ENCODE measurements around the gene ZFP36L1.

ZFP36L1 gene

GRCh38 chr14:68748691-68749090 lies 44.2 kb downstream of the ZFP36L1 start:
- Histone ChIP-seq H3K14ac (ENCODE audit: low read length) (no peak overlapping the region), H3K27me3 (ENCODE audit: insufficient read depth, low read length) (no peaks in the 10 kb centered on the region), H3K4me2 (ENCODE audit: low read length) (no peak overlapping the region), H3K4ac (ENCODE audit: low read depth, low read length) (no peak overlapping the region), H3K18ac (ENCODE audit: low read length) (peak overlapping the region; percentile 32), H3K79me2 (ENCODE audit: control insufficient read depth, insufficient read depth, low read length, poor library complexity) (no peaks in the 10 kb centered on the region), H4K91ac (ENCODE audit: low read depth, low read length) (peak overlapping the region; percentile 83), H3K27ac (ENCODE audit: low read depth, low read length) (peak overlapping the region; percentile 36), H3K36me3 (ENCODE audit: control insufficient read depth in 1 of 2, insufficient read depth in 2 of 2, low read length in 2 of 2) (no peaks in the 10 kb centered on the region), H3K23ac (ENCODE audit: low read length) (no peak overlapping the region), H2BK120ac (ENCODE audit: insufficient read depth, low read length, poor library complexity) (no peak overlapping the region), H2BK5ac (ENCODE audit: low read depth, low read length, poor library complexity) (no peak overlapping the region), H3K4me1 (ENCODE audit: control insufficient read depth in 1 of 2, insufficient read depth in 2 of 2, low read length in 2 of 2) (peaks cover 14 to 20% of the 10 kb centered on the region in 2 experiments), H4K12ac (ENCODE audit: low read depth, low read length) (no peak overlapping the region), H2BK12ac (ENCODE audit: low read length) (no peak overlapping the region), H3K9ac (ENCODE audit: low read length) (no peak overlapping the region), H2AK5ac (ENCODE audit: low read length) (no peak overlapping the region), H3K79me1 (ENCODE audit: low read length) (peaks cover 9% of the 10 kb centered on the region), H3K4me3 (ENCODE audit: low read depth, low read length) (no peak overlapping the region), H2AFZ (ENCODE audit: insufficient read depth, low read length, poor library complexity) (no peak overlapping the region), H4K8ac (ENCODE audit: low read depth, low read length) (no peak overlapping the region), H3K9me3 (ENCODE audit: insufficient read depth, low read depth, low read length) (no peaks in the 10 kb centered on the region)
- no CpG with 5 or more reads among the region's 5 CpGs for WGBS (ENCODE audit: extremely low coverage, insufficient coverage, insufficient read length)
- peak; percentile 66 to 78 for DNase-seq

GRCh38 chr14:68748260-68748659 lies 44.6 kb downstream of the ZFP36L1 start:
- Histone ChIP-seq H3K27me3 (ENCODE audit: insufficient read depth, low read length) (no peaks in the 10 kb centered on the region), H3K9ac (ENCODE audit: low read length) (no peak overlapping the region), H2BK12ac (ENCODE audit: low read length) (peak overlapping the region; percentile 34), H3K14ac (ENCODE audit: low read length) (peak overlapping the region; percentile 36), H2BK5ac (ENCODE audit: low read depth, low read length, poor library complexity) (peak overlapping the region; percentile 34), H4K91ac (ENCODE audit: low read depth, low read length) (peak overlapping the region; percentile 83), H3K4me2 (ENCODE audit: low read length) (no peak overlapping the region), H3K18ac (ENCODE audit: low read length) (peak overlapping the region; percentile 32), H4K12ac (ENCODE audit: low read depth, low read length) (no peak overlapping the region), H3K79me1 (ENCODE audit: low read length) (peaks cover 9% of the 10 kb centered on the region), H3K4me1 (ENCODE audit: control insufficient read depth in 1 of 2, insufficient read depth in 2 of 2, low read length in 2 of 2) (peaks cover 14 to 20% of the 10 kb centered on the region in 2 experiments), H2AFZ (ENCODE audit: insufficient read depth, low read length, poor library complexity) (no peak overlapping the region), H3K4ac (ENCODE audit: low read depth, low read length) (no peak overlapping the region), H3K9me3 (ENCODE audit: insufficient read depth, low read depth, low read length) (no peaks in the 10 kb centered on the region), H3K79me2 (ENCODE audit: control insufficient read depth, insufficient read depth, low read length, poor library complexity) (no peaks in the 10 kb centered on the region), H4K8ac (ENCODE audit: low read depth, low read length) (peak overlapping the region; percentile 17), H2AK5ac (ENCODE audit: low read length) (peak overlapping the region; percentile 63), H2BK120ac (ENCODE audit: insufficient read depth, low read length, poor library complexity) (peak overlapping the region; percentile 45), H3K36me3 (ENCODE audit: control insufficient read depth in 1 of 2, insufficient read depth in 2 of 2, low read length in 2 of 2) (no peaks in the 10 kb centered on the region), H3K23ac (ENCODE audit: low read length) (no peak overlapping the region), H3K4me3 (ENCODE audit: low read depth, low read length) (no peak overlapping the region), H3K27ac (ENCODE audit: low read depth, low read length) (peak overlapping the region; percentile 59)
- no CpG with 5 or more reads among the region's 10 CpGs for WGBS (ENCODE audit: extremely low coverage, insufficient coverage, insufficient read length)
- DNase-seq: no peak

GRCh38 chr14:68747393-68747792 lies 45.5 kb downstream of the ZFP36L1 start:
- H3K36me3 ChIP-seq (ENCODE audit: control insufficient read depth in 1 of 2, insufficient read depth in 2 of 2, low read length in 2 of 2): no peaks in the 10 kb centered on the region
- peaks cover 9% of the 10 kb centered on the region for H3K79me1 ChIP-seq (ENCODE audit: low read length)
- H3K27me3 ChIP-seq (ENCODE audit: insufficient read depth, low read length): no peaks in the 10 kb centered on the region
- no peaks in the 10 kb centered on the region for H3K9me3 ChIP-seq (ENCODE audit: insufficient read depth, low read depth, low read length)
- H2BK5ac ChIP-seq (ENCODE audit: low read depth, low read length, poor library complexity): no peak overlapping the region
- DNase-seq: peak; percentile 98 to 99
- no peak overlapping the region for H4K8ac ChIP-seq (ENCODE audit: low read depth, low read length)
- H3K4ac ChIP-seq (ENCODE audit: low read depth, low read length): no peak overlapping the region
- peak overlapping the region; percentile 28 for H4K91ac ChIP-seq (ENCODE audit: low read depth, low read length)
- H3K9ac ChIP-seq (ENCODE audit: low read length): peak overlapping the region; percentile 59
- H2BK12ac ChIP-seq (ENCODE audit: low read length): no peak overlapping the region
- no peak overlapping the region for H2AK5ac ChIP-seq (ENCODE audit: low read length)
- H3K79me2 ChIP-seq (ENCODE audit: control insufficient read depth, insufficient read depth, low read length, poor library complexity): no peaks in the 10 kb centered on the region
- no CpG with 5 or more reads among the region's 5 CpGs for WGBS (ENCODE audit: extremely low coverage, insufficient coverage, insufficient read length)
- peaks cover 14 to 20% of the 10 kb centered on the region in 2 experiments for H3K4me1 ChIP-seq (ENCODE audit: control insufficient read depth in 1 of 2, insufficient read depth in 2 of 2, low read length in 2 of 2)
- no peak overlapping the region for H3K4me2 ChIP-seq (ENCODE audit: low read length)
- no peak overlapping the region for H3K14ac ChIP-seq (ENCODE audit: low read length)
- no peak overlapping the region for H2AFZ ChIP-seq (ENCODE audit: insufficient read depth, low read length, poor library complexity)
- no peak overlapping the region for H3K18ac ChIP-seq (ENCODE audit: low read length)
- no peak overlapping the region for H3K23ac ChIP-seq (ENCODE audit: low read length)
- H3K27ac ChIP-seq (ENCODE audit: low read depth, low read length): peak overlapping the region; percentile 59
- H3K4me3 ChIP-seq (ENCODE audit: low read depth, low read length): no peak overlapping the region
- H2BK120ac ChIP-seq (ENCODE audit: insufficient read depth, low read length, poor library complexity): no peak overlapping the region
- no peak overlapping the region for H4K12ac ChIP-seq (ENCODE audit: low read depth, low read length)

- no CpG with 5 or more reads among the region's 12 CpGs for WGBS (ENCODE audit: extremely low coverage, insufficient coverage, insufficient read length)
- no peaks in the 10 kb centered on the region for H3K36me3 ChIP-seq (ENCODE audit: control insufficient read depth in 1 of 2, insufficient read depth in 2 of 2, low read length in 2 of 2)
- no peak overlapping the region for H3K4ac ChIP-seq (ENCODE audit: low read depth, low read length)
- DNase-seq: no peak
- H4K8ac ChIP-seq (ENCODE audit: low read depth, low read length): no peak overlapping the region
- H3K27ac ChIP-seq (ENCODE audit: low read depth, low read length): no peak overlapping the region
- H3K4me3 ChIP-seq (ENCODE audit: low read depth, low read length): no peak overlapping the region
- no peak overlapping the region for H2BK120ac ChIP-seq (ENCODE audit: insufficient read depth, low read length, poor library complexity)
- no peak overlapping the region for H2BK5ac ChIP-seq (ENCODE audit: low read depth, low read length, poor library complexity)
- no peak overlapping the region for H3K4me2 ChIP-seq (ENCODE audit: low read length)
- H3K9ac ChIP-seq (ENCODE audit: low read length): no peak overlapping the region
- no peak overlapping the region for H2BK12ac ChIP-seq (ENCODE audit: low read length)
- no peak overlapping the region for H4K91ac ChIP-seq (ENCODE audit: low read depth, low read length)
- H3K23ac ChIP-seq (ENCODE audit: low read length): no peak overlapping the region
- no peak overlapping the region for H3K18ac ChIP-seq (ENCODE audit: low read length)
- H3K79me2 ChIP-seq (ENCODE audit: control insufficient read depth, insufficient read depth, low read length, poor library complexity): no peaks in the 10 kb centered on the region
- no peaks in the 10 kb centered on the region for H3K9me3 ChIP-seq (ENCODE audit: insufficient read depth, low read depth, low read length)
- no peak overlapping the region for H2AFZ ChIP-seq (ENCODE audit: insufficient read depth, low read length, poor library complexity)
- H3K14ac ChIP-seq (ENCODE audit: low read length): no peak overlapping the region
- no peaks in the 10 kb centered on the region for H3K27me3 ChIP-seq (ENCODE audit: insufficient read depth, low read length)
- H4K12ac ChIP-seq (ENCODE audit: low read depth, low read length): no peak overlapping the region
- H2AK5ac ChIP-seq (ENCODE audit: low read length): no peak overlapping the region
- H3K79me1 ChIP-seq (ENCODE audit: low read length): peaks cover 7% of the 10 kb centered on the region
- H3K4me1 ChIP-seq (ENCODE audit: control insufficient read depth in 1 of 2, insufficient read depth in 2 of 2, low read length in 2 of 2): peaks cover 12 to 18% of the 10 kb centered on the region in 2 experiments
Measured at GRCh38 chr14:68744613-68745012, 48.3 kb downstream of the ZFP36L1 start.
